DOHH2 (cell line): ENCODE measurements around the gene HLF.

Experiments used
- H3F3A ChIP-seq: fragments of 200-600 bp; sonication (generic), shearing (Covaris generic); 2 replicates; pipeline ENCODE4 v1.6.0; 2016; ENCODE audit warnings: antibody characterized with exemption, mild to moderate bottlenecking; ENCODE audit not compliant: control insufficient read depth, insufficient read depth
- H3K27ac ChIP-seq: fragments of 200-600 bp; sonication (generic); 2 replicates; pipeline ENCODE4 v1.5.1; 2014; ENCODE audit warnings: low read depth, mild to moderate bottlenecking, low read length, moderate library complexity
- H3K27me3 ChIP-seq: fragments of 200-600 bp; sonication (generic); 2 replicates; pipeline ENCODE4 v1.6.1; 2014; ENCODE audit warnings: mild to moderate bottlenecking, low read length, mixed read lengths; ENCODE audit not compliant: control insufficient read depth
- H3K36me3 ChIP-seq: fragments of 200-600 bp; sonication (generic); 2 replicates; pipeline ENCODE4 v1.6.1; 2014; ENCODE audit warnings: mild to moderate bottlenecking, low read length, moderate library complexity, mixed read lengths; ENCODE audit not compliant: control insufficient read depth
- H3K4me1 ChIP-seq: fragments of 200-600 bp; sonication (generic); 2 replicates; pipeline ENCODE4 v1.6.1; 2014; ENCODE audit warnings: mild to moderate bottlenecking, low read length, mixed read lengths; ENCODE audit not compliant: control insufficient read depth
- H3K4me2 ChIP-seq: fragments of 200-600 bp; sonication (generic); 2 replicates; pipeline ENCODE4 v1.6.0; 2014; ENCODE audit warnings: mild to moderate bottlenecking, low read length, moderate library complexity
- H3K4me3 ChIP-seq: fragments of 200-600 bp; sonication (generic); 2 replicates; pipeline ENCODE4 v1.5.1; 2014; ENCODE audit warnings: mild to moderate bottlenecking, low read length, mixed read lengths
- H3K79me2 ChIP-seq: fragments of 200-600 bp; sonication (generic); 2 replicates; pipeline ENCODE4 v1.6.1; 2014; ENCODE audit warnings: mild to moderate bottlenecking, low read length, mixed read lengths; ENCODE audit not compliant: control insufficient read depth
- H3K9me2 ChIP-seq: fragments of 200-600 bp; sonication (generic); replicated peaks from 2 replicates; pipeline ENCODE4 v1.6.1; 2014; ENCODE audit warnings: mild to moderate bottlenecking, low read length, mixed read lengths; ENCODE audit not compliant: control insufficient read depth
- H3K9me3 ChIP-seq: fragments of 200-600 bp; sonication (generic); 2 replicates; pipeline ENCODE4 v1.6.1; 2014; ENCODE audit warnings: antibody characterized with exemption, low read length, mixed read lengths; ENCODE audit not compliant: control insufficient read depth, insufficient read depth
- H4K20me1 ChIP-seq: fragments of 200-600 bp; sonication (generic); 2 replicates; pipeline ENCODE4 v1.6.0; 2014; ENCODE audit warnings: low read depth, mild to moderate bottlenecking, antibody characterized with exemption, low read length, moderate library complexity; ENCODE audit not compliant: control insufficient read depth, insufficient read depth
- EZH2phosphoT487 ChIP-seq: fragments of 200-600 bp; sonication (generic); IDR thresholded peaks from 2 replicates; pipeline ENCODE4 v1.6.1; 2017; ENCODE audit warnings: borderline replicate concordance, mild to moderate bottlenecking, antibody characterized with exemption, low read length, moderate library complexity, mixed read lengths
- TF ChIP-seq, protein P1 (sequence below): fragments of 200-600 bp; sonication (generic); IDR thresholded peaks from one replicate; pipeline ENCODE4 v1.5.1; 2014; ENCODE audit warnings: antibody characterized with exemption, mild to moderate bottlenecking, low read depth, low read length; ENCODE audit not compliant: poor library complexity, severe bottlenecking

Gene HLF

DNA sequence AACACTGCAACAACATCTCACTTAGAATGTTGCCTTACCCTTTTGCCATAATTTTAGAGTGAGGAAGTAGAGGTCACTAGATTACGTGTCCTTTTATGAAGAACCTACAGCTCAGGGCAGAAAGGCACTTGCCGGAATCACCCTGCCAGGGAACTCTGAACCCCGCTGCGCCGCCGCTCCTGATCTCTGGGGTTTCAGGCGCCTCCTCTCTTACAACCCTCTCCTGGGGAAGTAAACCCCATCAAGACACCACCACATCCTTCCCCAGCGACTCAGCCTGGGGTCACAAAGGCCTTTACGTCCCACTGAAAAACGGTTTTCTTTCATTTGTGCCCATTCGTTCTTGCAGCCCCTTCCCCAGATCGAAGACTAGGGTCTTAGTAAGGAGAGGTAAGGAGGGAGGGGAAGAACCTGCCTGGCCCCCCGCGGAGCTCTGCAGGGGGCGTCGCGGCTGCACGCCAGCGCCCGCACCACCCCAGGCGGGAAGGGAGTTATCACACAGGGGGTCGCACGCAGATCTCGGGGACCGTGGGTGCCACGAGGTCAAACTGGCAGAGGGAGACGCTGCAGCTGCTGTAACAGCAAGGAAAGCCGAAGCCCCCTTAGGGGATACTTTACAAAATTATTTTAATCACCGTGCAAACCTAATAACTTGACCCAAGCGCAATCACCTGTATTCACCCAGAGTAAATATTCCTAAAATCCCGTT, 1.0 kb upstream of the HLF start:
- Histone ChIP-seq H3K79me2 (no peaks in the 10 kb centered on the region), H3K4me3 (no peak overlapping the region), H3K9me2 (no peaks in the 10 kb centered on the region), H3K4me1 (no peaks in the 10 kb centered on the region), H3K4me2 (no peak overlapping the region), H3F3A (no peaks in the 10 kb centered on the region), H3K9me3 (no peaks in the 10 kb centered on the region), H3K36me3 (no peaks in the 10 kb centered on the region), H3K27ac (no peak overlapping the region), H3K27me3 (peaks cover 7% of the 10 kb centered on the region; the same call in 1 of the 2 replicates), H4K20me1 (no peaks in the 10 kb centered on the region)
- TF ChIP-seq, protein P1, sequence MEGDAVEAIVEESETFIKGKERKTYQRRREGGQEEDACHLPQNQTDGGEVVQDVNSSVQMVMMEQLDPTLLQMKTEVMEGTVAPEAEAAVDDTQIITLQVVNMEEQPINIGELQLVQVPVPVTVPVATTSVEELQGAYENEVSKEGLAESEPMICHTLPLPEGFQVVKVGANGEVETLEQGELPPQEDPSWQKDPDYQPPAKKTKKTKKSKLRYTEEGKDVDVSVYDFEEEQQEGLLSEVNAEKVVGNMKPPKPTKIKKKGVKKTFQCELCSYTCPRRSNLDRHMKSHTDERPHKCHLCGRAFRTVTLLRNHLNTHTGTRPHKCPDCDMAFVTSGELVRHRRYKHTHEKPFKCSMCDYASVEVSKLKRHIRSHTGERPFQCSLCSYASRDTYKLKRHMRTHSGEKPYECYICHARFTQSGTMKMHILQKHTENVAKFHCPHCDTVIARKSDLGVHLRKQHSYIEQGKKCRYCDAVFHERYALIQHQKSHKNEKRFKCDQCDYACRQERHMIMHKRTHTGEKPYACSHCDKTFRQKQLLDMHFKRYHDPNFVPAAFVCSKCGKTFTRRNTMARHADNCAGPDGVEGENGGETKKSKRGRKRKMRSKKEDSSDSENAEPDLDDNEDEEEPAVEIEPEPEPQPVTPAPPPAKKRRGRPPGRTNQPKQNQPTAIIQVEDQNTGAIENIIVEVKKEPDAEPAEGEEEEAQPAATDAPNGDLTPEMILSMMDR, result no peak
- no peak for TF ChIP-seq EZH2phosphoT487

DNA sequence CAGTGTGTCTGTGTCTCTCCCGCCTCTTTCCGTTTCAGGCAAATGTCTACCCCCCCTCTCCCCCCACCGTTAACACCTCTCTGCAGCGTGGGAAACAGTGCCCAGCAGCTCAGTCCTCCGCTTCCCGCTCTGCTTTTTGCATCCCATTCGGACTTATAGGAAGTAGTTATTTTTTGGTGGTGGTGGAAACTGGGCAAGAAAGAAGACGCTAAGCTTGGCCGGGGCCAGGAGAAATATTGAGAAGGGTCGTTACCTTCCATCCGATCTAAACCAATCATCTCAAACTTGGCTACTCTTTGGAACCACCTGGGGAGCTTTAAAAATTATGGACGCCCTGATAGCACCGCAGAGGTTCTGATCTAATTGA, 499 bp upstream of the HLF start:
- Histone ChIP-seq H3K36me3 (no peaks in the 10 kb centered on the region), H3K4me1 (no peaks in the 10 kb centered on the region), H3K9me2 (no peaks in the 10 kb centered on the region), H3K27me3 (peaks cover 7% of the 10 kb centered on the region; the same call in 1 of the 2 replicates), H3F3A (no peaks in the 10 kb centered on the region), H3K4me3 (no peak overlapping the region), H3K79me2 (no peaks in the 10 kb centered on the region), H4K20me1 (no peaks in the 10 kb centered on the region), H3K9me3 (no peaks in the 10 kb centered on the region), H3K4me2 (no peak overlapping the region), H3K27ac (no peak overlapping the region)
- TF ChIP-seq, protein P1, result no peak
- no peak for TF ChIP-seq EZH2phosphoT487

DNA sequence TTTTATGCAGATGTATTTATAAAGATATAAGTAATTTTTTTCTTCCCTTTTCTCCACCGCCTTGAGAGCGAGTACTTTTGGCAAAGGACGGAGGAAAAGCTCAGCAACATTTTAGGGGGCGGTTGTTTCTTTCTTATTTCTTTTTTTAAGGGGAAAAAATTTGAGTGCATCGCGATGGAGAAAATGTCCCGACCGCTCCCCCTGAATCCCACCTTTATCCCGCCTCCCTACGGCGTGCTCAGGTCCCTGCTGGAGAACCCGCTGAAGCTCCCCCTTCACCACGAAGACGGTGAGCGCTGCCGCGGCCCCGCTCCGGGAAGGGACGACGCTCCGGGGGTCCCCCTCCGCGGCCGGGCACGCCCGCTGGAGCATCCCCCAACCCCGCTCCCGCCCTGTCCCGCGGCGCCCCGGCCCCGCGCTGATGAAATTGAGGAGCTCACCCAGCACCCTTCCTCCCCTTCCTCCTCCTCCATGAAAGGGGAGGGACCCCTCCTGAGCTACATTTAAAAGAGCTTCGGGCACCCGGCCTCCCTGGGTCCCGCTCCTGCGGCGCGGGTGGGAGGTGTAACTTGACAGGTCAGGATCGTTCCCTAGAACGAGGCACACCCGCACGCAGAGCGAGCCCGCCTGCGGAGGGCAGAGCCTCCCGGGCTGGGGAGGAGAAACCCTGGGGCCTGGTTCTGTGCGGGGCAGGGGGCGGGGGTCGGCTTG, 706 bp downstream of the HLF start:
- H3F3A ChIP-seq, result no peaks in the 10 kb centered on the region
- no peaks in the 10 kb centered on the region for H3K79me2 ChIP-seq
- no peaks in the 10 kb centered on the region for H3K36me3 ChIP-seq
- no peaks in the 10 kb centered on the region for H3K9me2 ChIP-seq
- no peaks in the 10 kb centered on the region for H3K4me1 ChIP-seq
- TF ChIP-seq, protein P1, result no peak
- peaks cover 7% of the 10 kb centered on the region; the same call in 1 of the 2 replicates for H3K27me3 ChIP-seq
- H3K27ac ChIP-seq, result no peak overlapping the region
- H3K9me3 ChIP-seq, result no peaks in the 10 kb centered on the region
- no peaks in the 10 kb centered on the region for H4K20me1 ChIP-seq
- H3K4me3 ChIP-seq, result no peak overlapping the region
- no peak overlapping the region for H3K4me2 ChIP-seq
